ENCODE data around the gene UBALD1.

UBALD1 gene

GRCh38 chr16:4612474-4612931 lies 2.2 kb downstream of the UBALD1 start:
- H3K27ac Mint-ChIP-seq = no peak overlapping the region
- H3K27me3 Mint-ChIP-seq = no peaks in the 10 kb centered on the region
- ATAC-seq = no peak
- H3K9me3 Mint-ChIP-seq = no peaks in the 10 kb centered on the region
- H3K4me3 Mint-ChIP-seq = no peak overlapping the region
- peaks cover 43% of the 10 kb centered on the region for H3K4me1 Mint-ChIP-seq
- peaks cover 14% of the 10 kb centered on the region for H3K36me3 Mint-ChIP-seq

GRCh38 chr16:4611337-4612021 lies 3.2 kb downstream of the UBALD1 start:
- Mint-ChIP-seq H3K9me3 (no peaks in the 10 kb centered on the region), H3K27ac (no peak overlapping the region), H3K4me3 (no peak overlapping the region), H3K36me3 (peaks cover 23% of the 10 kb centered on the region), H3K4me1 (peaks cover 37% of the 10 kb centered on the region), H3K27me3 (no peaks in the 10 kb centered on the region)
- ATAC-seq = no peak

GRCh38 chr16:4610011-4611005 lies 4.4 kb downstream of the UBALD1 start:
- no peak overlapping the region for H3K4me3 Mint-ChIP-seq
- no peak for ATAC-seq
- no peaks in the 10 kb centered on the region for H3K9me3 Mint-ChIP-seq
- peaks cover 23% of the 10 kb centered on the region for H3K36me3 Mint-ChIP-seq
- no peak overlapping the region for H3K27ac Mint-ChIP-seq
- H3K27me3 Mint-ChIP-seq = no peaks in the 10 kb centered on the region
- peaks cover 25% of the 10 kb centered on the region for H3K4me1 Mint-ChIP-seq

- Mint-ChIP-seq H3K4me3 (no peak overlapping the region), H3K4me1 (peaks cover 19% of the 10 kb centered on the region), H3K9me3 (no peaks in the 10 kb centered on the region), H3K27me3 (no peaks in the 10 kb centered on the region), H3K27ac (no peak overlapping the region), H3K36me3 (peaks cover 23% of the 10 kb centered on the region)
- no peak for ATAC-seq
These were observed 5.3 kb downstream of the UBALD1 start for GRCh38 chr16:4609200-4610010.

- ATAC-seq = no peak
- peaks cover 16% of the 10 kb centered on the region for H3K4me1 Mint-ChIP-seq
- no peak overlapping the region for H3K4me3 Mint-ChIP-seq
- no peak overlapping the region for H3K27ac Mint-ChIP-seq
- no peaks in the 10 kb centered on the region for H3K9me3 Mint-ChIP-seq
- H3K27me3 Mint-ChIP-seq = no peaks in the 10 kb centered on the region
- peaks cover 23% of the 10 kb centered on the region for H3K36me3 Mint-ChIP-seq
These were observed 6.0 kb downstream of the UBALD1 start for GRCh38 chr16:4608704-4608980.

GRCh38 chr16:4607841-4608703 lies 6.6 kb downstream of the UBALD1 start:
- no peaks in the 10 kb centered on the region for H3K9me3 Mint-ChIP-seq
- peaks cover 11% of the 10 kb centered on the region for H3K4me1 Mint-ChIP-seq
- H3K27ac Mint-ChIP-seq = no peak overlapping the region
- no peak overlapping the region for H3K4me3 Mint-ChIP-seq
- ATAC-seq = no peak
- H3K36me3 Mint-ChIP-seq = peaks cover 23% of the 10 kb centered on the region
- no peaks in the 10 kb centered on the region for H3K27me3 Mint-ChIP-seq

GRCh38 chr16:4606354-4606753 lies 8.3 kb downstream of the UBALD1 start:
- Mint-ChIP-seq H3K36me3 (peaks cover 23% of the 10 kb centered on the region), H3K27me3 (no peaks in the 10 kb centered on the region), H3K27ac (no peak overlapping the region), H3K4me3 (no peak overlapping the region), H3K9me3 (no peaks in the 10 kb centered on the region), H3K4me1 (peaks cover 3% of the 10 kb centered on the region)
- ATAC-seq = no peak

GRCh38 chr16:4604401-4604800 lies 10.3 kb downstream of the UBALD1 start:
- Mint-ChIP-seq H3K27me3 (no peaks in the 10 kb centered on the region), H3K36me3 (peaks cover 23% of the 10 kb centered on the region), H3K9me3 (no peaks in the 10 kb centered on the region), H3K4me3 (no peak overlapping the region), H3K27ac (no peak overlapping the region), H3K4me1 (no peaks in the 10 kb centered on the region)
- no peak for ATAC-seq

- no peaks in the 10 kb centered on the region for H3K9me3 Mint-ChIP-seq
- H3K36me3 Mint-ChIP-seq = peaks cover 21% of the 10 kb centered on the region
- no peak overlapping the region for H3K27ac Mint-ChIP-seq
- ATAC-seq = no peak
- H3K4me3 Mint-ChIP-seq = no peak overlapping the region
- no peaks in the 10 kb centered on the region for H3K27me3 Mint-ChIP-seq
- no peaks in the 10 kb centered on the region for H3K4me1 Mint-ChIP-seq
These were observed 11.0 kb downstream of the UBALD1 start for GRCh38 chr16:4603624-4604170.

GRCh38 chr16:4602331-4602730 lies 12.4 kb downstream of the UBALD1 start:
- peaks cover 7% of the 10 kb centered on the region for H3K36me3 Mint-ChIP-seq

GRCh38 chr16:4601864-4602186 lies 12.9 kb downstream of the UBALD1 start:
- H3K27ac Mint-ChIP-seq = no peak overlapping the region
- no peak overlapping the region for H3K4me3 Mint-ChIP-seq
- no peaks in the 10 kb centered on the region for H3K4me1 Mint-ChIP-seq
- no peak for ATAC-seq
- H3K27me3 Mint-ChIP-seq = no peaks in the 10 kb centered on the region
- H3K9me3 Mint-ChIP-seq = no peaks in the 10 kb centered on the region
- H3K36me3 Mint-ChIP-seq = peaks cover 3% of the 10 kb centered on the region

More at GRCh38 chr16:4602331-4602730, 12.4 kb downstream of the UBALD1 start:
- no peak for ATAC-seq
- H3K27me3 Mint-ChIP-seq = no peaks in the 10 kb centered on the region
- no peaks in the 10 kb centered on the region for H3K9me3 Mint-ChIP-seq
- no peak overlapping the region for H3K4me3 Mint-ChIP-seq
- no peaks in the 10 kb centered on the region for H3K4me1 Mint-ChIP-seq
- no peak overlapping the region for H3K27ac Mint-ChIP-seq

GRCh38 chr16:4601036-4601863 lies 13.4 kb downstream of the UBALD1 start:
- Mint-ChIP-seq H3K4me3 (no peak overlapping the region), H3K9me3 (no peaks in the 10 kb centered on the region), H3K27me3 (no peaks in the 10 kb centered on the region), H3K36me3 (no peaks in the 10 kb centered on the region), H3K27ac (no peak overlapping the region), H3K4me1 (no peaks in the 10 kb centered on the region)
- no peak for ATAC-seq

GRCh38 chr16:4599545-4599944 lies 15.1 kb downstream of the UBALD1 start:
- peaks cover 8% of the 10 kb centered on the region for H3K27me3 Mint-ChIP-seq

GRCh38 chr16:4599037-4599436 lies 15.7 kb downstream of the UBALD1 start:
- no peak overlapping the region for H3K27ac Mint-ChIP-seq
- H3K9me3 Mint-ChIP-seq = no peaks in the 10 kb centered on the region
- H3K36me3 Mint-ChIP-seq = no peaks in the 10 kb centered on the region

More at GRCh38 chr16:4599545-4599944, 15.1 kb downstream of the UBALD1 start:
- ATAC-seq = no peak
- H3K4me3 Mint-ChIP-seq = no peak overlapping the region
- no peaks in the 10 kb centered on the region for H3K36me3 Mint-ChIP-seq
- no peak overlapping the region for H3K27ac Mint-ChIP-seq
- no peaks in the 10 kb centered on the region for H3K4me1 Mint-ChIP-seq
- no peaks in the 10 kb centered on the region for H3K9me3 Mint-ChIP-seq

More at GRCh38 chr16:4599037-4599436, 15.7 kb downstream of the UBALD1 start:
- H3K27me3 Mint-ChIP-seq = peaks cover 12% of the 10 kb centered on the region
- no peak for ATAC-seq
- H3K4me3 Mint-ChIP-seq = no peak overlapping the region
- H3K4me1 Mint-ChIP-seq = no peaks in the 10 kb centered on the region

All from stimulated activated memory B cell treated with anti-CD40 and anti-IgM and Interleukin-4, amounts not matched to agents 10 μg/mL and 1 μg/mL and 100 μg/mL, for 72 hours (primary cell).